Stimulated activated naive CD8-positive, alpha-beta T cell treated with anti-CD3 and anti-CD28 coated beads, Interleukin-15, Interleukin-2, amounts not matched to agents 100 ng/mL and 50 ng/mL, for 24 hours (primary cell): ENCODE measurements around the gene IL10.
A peak's percentile ranks its signal among the peaks of the same experiment; 100 is the strongest.

Source experiments
- H3K27ac Mint-ChIP-seq: one replicate; pipeline ENCODE4 v1.8.0; 2021; ENCODE audit warnings: mild to moderate bottlenecking, mixed read lengths
- H3K27me3 Mint-ChIP-seq: one replicate; pipeline ENCODE4 v1.8.0; 2021; ENCODE audit warnings: mixed read lengths
- H3K36me3 Mint-ChIP-seq: one replicate; pipeline ENCODE4 v1.8.0; 2021; ENCODE audit warnings: low read depth, mixed read lengths
- H3K4me1 Mint-ChIP-seq: one replicate; pipeline ENCODE4 v1.8.0; 2021; ENCODE audit warnings: low read depth, mixed read lengths
- H3K4me3 Mint-ChIP-seq: one replicate; pipeline ENCODE4 v1.8.0; 2021; ENCODE audit warnings: mild to moderate bottlenecking, mixed read lengths
- H3K9me3 Mint-ChIP-seq: one replicate; pipeline ENCODE4 v1.8.0; 2021; ENCODE audit warnings: mixed read lengths

The IL10 gene

GRCh38 chr1:206738370-206739366 lies 33.6 kb downstream of the IL10 start:
- H3K27ac Mint-ChIP-seq: peak overlapping the region; percentile 96
- H3K4me3 Mint-ChIP-seq: peak overlapping the region; percentile 66
- H3K4me1 Mint-ChIP-seq: peaks cover 93% of the 10 kb centered on the region
- H3K36me3 Mint-ChIP-seq: peaks cover 10% of the 10 kb centered on the region
- H3K9me3 Mint-ChIP-seq: no peaks in the 10 kb centered on the region
- H3K27me3 Mint-ChIP-seq: no peaks in the 10 kb centered on the region

- Mint-ChIP-seq H3K4me1 (peaks cover 84% of the 10 kb centered on the region), H3K9me3 (no peaks in the 10 kb centered on the region), H3K27ac (peak overlapping the region; percentile 94), H3K36me3 (peaks cover 14% of the 10 kb centered on the region), H3K27me3 (no peaks in the 10 kb centered on the region), H3K4me3 (peak overlapping the region; percentile 47)
Observed at GRCh38 chr1:206737729-206738201, 34.5 kb downstream of the IL10 start.

GRCh38 chr1:206736878-206737728 lies 35.2 kb downstream of the IL10 start:
- H3K27me3 Mint-ChIP-seq: no peaks in the 10 kb centered on the region
- no peak overlapping the region for H3K4me3 Mint-ChIP-seq
- H3K36me3 Mint-ChIP-seq: peaks cover 19% of the 10 kb centered on the region
- peaks cover 78% of the 10 kb centered on the region for H3K4me1 Mint-ChIP-seq
- H3K27ac Mint-ChIP-seq: peak overlapping the region; percentile 94
- H3K9me3 Mint-ChIP-seq: no peaks in the 10 kb centered on the region

GRCh38 chr1:206735553-206736031 lies 36.7 kb downstream of the IL10 start:
- peaks cover 28% of the 10 kb centered on the region for H3K36me3 Mint-ChIP-seq
- no peak overlapping the region for H3K4me3 Mint-ChIP-seq
- H3K4me1 Mint-ChIP-seq: peaks cover 66% of the 10 kb centered on the region

GRCh38 chr1:206734499-206735142 lies 37.7 kb downstream of the IL10 start:
- H3K4me1 Mint-ChIP-seq: peaks cover 63% of the 10 kb centered on the region
- H3K27ac Mint-ChIP-seq: no peak overlapping the region
- H3K9me3 Mint-ChIP-seq: no peaks in the 10 kb centered on the region
- H3K27me3 Mint-ChIP-seq: no peaks in the 10 kb centered on the region
- peaks cover 32% of the 10 kb centered on the region for H3K36me3 Mint-ChIP-seq
- H3K4me3 Mint-ChIP-seq: no peak overlapping the region

More at GRCh38 chr1:206735553-206736031, 36.7 kb downstream of the IL10 start:
- Mint-ChIP-seq H3K27ac (no peak overlapping the region), H3K27me3 (no peaks in the 10 kb centered on the region), H3K9me3 (no peaks in the 10 kb centered on the region)

GRCh38 chr1:206732992-206733391 lies 39.3 kb downstream of the IL10 start:
- H3K4me1 Mint-ChIP-seq: peaks cover 56% of the 10 kb centered on the region
- H3K36me3 Mint-ChIP-seq: peaks cover 39% of the 10 kb centered on the region
- no peak overlapping the region for H3K4me3 Mint-ChIP-seq
- no peaks in the 10 kb centered on the region for H3K27me3 Mint-ChIP-seq
- H3K9me3 Mint-ChIP-seq: no peaks in the 10 kb centered on the region
- no peak overlapping the region for H3K27ac Mint-ChIP-seq

GRCh38 chr1:206732508-206732907 lies 39.8 kb downstream of the IL10 start:
- H3K36me3 Mint-ChIP-seq: peaks cover 36% of the 10 kb centered on the region
- H3K4me3 Mint-ChIP-seq: no peak overlapping the region
- no peak overlapping the region for H3K27ac Mint-ChIP-seq

GRCh38 chr1:206729507-206729906 lies 42.8 kb downstream of the IL10 start:
- no peak overlapping the region for H3K4me3 Mint-ChIP-seq
- peaks cover 33% of the 10 kb centered on the region for H3K36me3 Mint-ChIP-seq
- peaks cover 51% of the 10 kb centered on the region for H3K4me1 Mint-ChIP-seq
- no peaks in the 10 kb centered on the region for H3K27me3 Mint-ChIP-seq
- H3K27ac Mint-ChIP-seq: peak overlapping the region; percentile 52
- no peaks in the 10 kb centered on the region for H3K9me3 Mint-ChIP-seq

More at GRCh38 chr1:206732508-206732907, 39.8 kb downstream of the IL10 start:
- Mint-ChIP-seq H3K4me1 (peaks cover 52% of the 10 kb centered on the region), H3K9me3 (no peaks in the 10 kb centered on the region), H3K27me3 (no peaks in the 10 kb centered on the region)

GRCh38 chr1:206729050-206729449 lies 43.2 kb downstream of the IL10 start:
- H3K27ac Mint-ChIP-seq: no peak overlapping the region
- H3K36me3 Mint-ChIP-seq: peaks cover 30% of the 10 kb centered on the region
- no peaks in the 10 kb centered on the region for H3K9me3 Mint-ChIP-seq
- H3K4me3 Mint-ChIP-seq: no peak overlapping the region
- peaks cover 53% of the 10 kb centered on the region for H3K4me1 Mint-ChIP-seq
- H3K27me3 Mint-ChIP-seq: no peaks in the 10 kb centered on the region

GRCh38 chr1:206728697-206728987 lies 43.7 kb downstream of the IL10 start:
- H3K9me3 Mint-ChIP-seq: no peaks in the 10 kb centered on the region

GRCh38 chr1:206727981-206728696 lies 44.2 kb downstream of the IL10 start:
- peaks cover 29% of the 10 kb centered on the region for H3K36me3 Mint-ChIP-seq
- H3K27ac Mint-ChIP-seq: no peak overlapping the region
- H3K4me3 Mint-ChIP-seq: no peak overlapping the region
- no peaks in the 10 kb centered on the region for H3K9me3 Mint-ChIP-seq
- H3K4me1 Mint-ChIP-seq: peaks cover 62% of the 10 kb centered on the region
- no peaks in the 10 kb centered on the region for H3K27me3 Mint-ChIP-seq

More at GRCh38 chr1:206728697-206728987, 43.7 kb downstream of the IL10 start:
- H3K27me3 Mint-ChIP-seq: no peaks in the 10 kb centered on the region
- H3K4me3 Mint-ChIP-seq: no peak overlapping the region
- H3K27ac Mint-ChIP-seq: no peak overlapping the region
- peaks cover 29% of the 10 kb centered on the region for H3K36me3 Mint-ChIP-seq
- peaks cover 57% of the 10 kb centered on the region for H3K4me1 Mint-ChIP-seq

- no peak overlapping the region for H3K4me3 Mint-ChIP-seq
- H3K4me1 Mint-ChIP-seq: peaks cover 74% of the 10 kb centered on the region
- peaks cover 17% of the 10 kb centered on the region for H3K36me3 Mint-ChIP-seq
- H3K9me3 Mint-ChIP-seq: no peaks in the 10 kb centered on the region
- H3K27ac Mint-ChIP-seq: peak overlapping the region; percentile 22
- no peaks in the 10 kb centered on the region for H3K27me3 Mint-ChIP-seq
Observed at GRCh38 chr1:206725109-206725963, 47.0 kb downstream of the IL10 start.

- Mint-ChIP-seq H3K36me3 (peaks cover 9% of the 10 kb centered on the region), H3K27ac (no peak overlapping the region), H3K4me1 (peaks cover 77% of the 10 kb centered on the region), H3K9me3 (no peaks in the 10 kb centered on the region), H3K4me3 (no peak overlapping the region), H3K27me3 (no peaks in the 10 kb centered on the region)
Observed at GRCh38 chr1:206723805-206724472, 48.4 kb downstream of the IL10 start.
